HCT116 (cell line): Measurements from ENCODE around the gene EGF. TPM values are rescaled to one million over a fixed set of nuclear protein-coding genes. Genes with fewer than 3 reads are reported as not detected.

Experiments used
- ATAC-seq: fragments of 200-7000 bp; cut with Tn5 transposase; 2 replicates; pipeline ENCODE4 v1.9.1; 2020; ENCODE audit warnings: mild to moderate bottlenecking, moderate library complexity
- BruUV-seq: library from RNA; stranded (reverse); fragments of 400-500 nt; replicated peaks from 2 replicates; lab custom pipeline; 2021; lab: Mats Ljungman, UMichigan
- CTCF ChIA-PET: fragments of 300-600 bp; sonication (Branson Sonifier 250); formaldehyde crosslinking; loops from one replicate; lab custom pipeline; 2021; ENCODE audit warnings: antibody characterized with exemption; lab: Charles Lee
- POLR2A ChIA-PET: fragments of 300-600, 350-600 bp; sonication (Branson Sonifier 250); formaldehyde crosslinking; loops from one replicate; lab custom pipeline; 2021; ENCODE audit warnings: antibody characterized with exemption; lab: Charles Lee
- RAD21 ChIA-PET, 2 experiments: fragments of 300-600 bp; sonication (Branson Sonifier 250); formaldehyde crosslinking; loops; one replicate each; lab custom pipeline; 2023; ENCODE audit warnings: low total read pairs in 2 of 2; ENCODE audit not compliant: uncharacterized antibody in 2 of 2, unreplicated experiment in 2 of 2, low non-redundant PET in 1 of 2; lab: Charles Lee
- DNase-seq: peaks from one replicate; pipeline ENCODE4 v3.0.0-alpha.2; 2010; ENCODE audit warnings: low read depth, low spot score
- H2AFZ ChIP-seq: fragments of 200-600 bp; shearing (Covaris generic), sonication (generic); 2 replicates; pipeline ENCODE4 v1.6.1; 2017; ENCODE audit warnings: low read depth, mixed run types, mixed read lengths, antibody characterized with exemption, low read length; ENCODE audit not compliant: poor library complexity, severe bottlenecking
- H3K27ac ChIP-seq: 2 replicates; pipeline ENCODE4 v1.5.1; 2012; ENCODE audit warnings: low read depth, low read length
- H3K27me3 ChIP-seq: fragments of 200-600 bp; sonication (generic); 2 replicates; pipeline ENCODE4 v1.6.1; 2016; ENCODE audit warnings: mixed run types, low read length, mixed read lengths; ENCODE audit not compliant: insufficient read depth
- H3K36me3 ChIP-seq, 2 experiments: fragments of 200-500 bp in 1 of 2; fragments of 200-600 bp in 1 of 2; sonication (Bioruptor generic) in 1 of 2; sonication (generic) in 1 of 2; 2 replicates each; pipeline versions ENCODE4 v1.5.1 to v1.6.1; 2014 to 2016; ENCODE audit warnings: low read length in 2 of 2, inconsistent platforms in 1 of 2, mixed read lengths in 1 of 2, mixed run types in 1 of 2; ENCODE audit not compliant: insufficient read depth in 2 of 2, control insufficient read depth in 1 of 2
- H3K4me1 ChIP-seq, 2 experiments: fragments of 200-600 bp in 1 of 2; sonication (generic) in 1 of 2; 2 replicates each; pipeline versions ENCODE4 v1.5.1 to v1.6.1; 2012 to 2017; ENCODE audit warnings: low read length in 2 of 2, inconsistent platforms in 1 of 2, mild to moderate bottlenecking in 1 of 2, mixed read lengths in 1 of 2, mixed run types in 1 of 2, moderate library complexity in 1 of 2; ENCODE audit not compliant: insufficient read depth in 2 of 2, control insufficient read depth in 1 of 2
- H3K4me2 ChIP-seq: fragments of 200-600 bp; sonication (generic); 2 replicates; pipeline ENCODE4 v1.6.1; 2017; ENCODE audit warnings: mixed run types, low read length, mixed read lengths
- H3K4me3 ChIP-seq, 2 experiments: fragments of 200-600 bp in 1 of 2; sonication (generic) in 1 of 2; replicated peaks in 1 of 2; 2 replicates each; pipeline ENCODE4 v1.5.1; 2011 to 2016; ENCODE audit warnings: low read length in 2 of 2, control low read depth in 1 of 2, low read depth in 1 of 2, mild to moderate bottlenecking in 1 of 2, mixed read lengths in 1 of 2, mixed run types in 1 of 2
- H3K79me2 ChIP-seq: fragments of 200-600 bp; sonication (generic); 2 replicates; pipeline ENCODE4 v1.6.1; 2017; ENCODE audit warnings: mild to moderate bottlenecking, mixed run types, low read length, moderate library complexity, mixed read lengths; ENCODE audit not compliant: insufficient read depth
- H3K9ac ChIP-seq: fragments of 200-600 bp; sonication (generic); 2 replicates; pipeline ENCODE4 v1.6.1; 2016; ENCODE audit warnings: low read length, mixed read lengths
- H3K9me2 ChIP-seq: fragments of 200-600 bp; sonication (generic), shearing (Covaris generic); 2 replicates; pipeline ENCODE4 v1.6.1; 2017; ENCODE audit warnings: mixed run types, mild to moderate bottlenecking, moderate library complexity; ENCODE audit not compliant: insufficient read depth
- H3K9me3 ChIP-seq, 2 experiments: fragments of 200-500 bp in 1 of 2; fragments of 200-600 bp in 1 of 2; sonication (Bioruptor generic) in 1 of 2; sonication (generic) in 1 of 2; 2 replicates each; pipeline ENCODE4 v1.6.1; 2014 to 2017; ENCODE audit warnings: low read length in 2 of 2, mixed read lengths in 2 of 2, inconsistent platforms in 1 of 2, low read depth in 1 of 2, mild to moderate bottlenecking in 1 of 2, mixed run types in 1 of 2, moderate library complexity in 1 of 2; ENCODE audit not compliant: control insufficient read depth in 1 of 2, insufficient read depth in 1 of 2
- H4K20me1 ChIP-seq: fragments of 200-600 bp; sonication (generic), shearing (Covaris generic); 2 replicates; pipeline ENCODE4 v1.6.1; 2017; ENCODE audit warnings: mixed run types, mild to moderate bottlenecking, moderate library complexity; ENCODE audit not compliant: insufficient read depth
- YY1 ChIP-seq: IDR thresholded peaks from 2 replicates; pipeline ENCODE4 v1.6.1; 2011; ENCODE audit warnings: low read length, low read depth, moderate library complexity, mild to moderate bottlenecking; ENCODE audit not compliant: insufficient replicate concordance; ENCODE audit errors: extremely low read depth
- ZBTB33 ChIP-seq: IDR thresholded peaks from 2 replicates; pipeline ENCODE4 v1.6.1; 2011; ENCODE audit warnings: mild to moderate bottlenecking, low read length, moderate library complexity; ENCODE audit not compliant: insufficient replicate concordance; ENCODE audit errors: extremely low read depth
- ZNF274 ChIP-seq: fragments of 200-500 bp; sonication (Bioruptor generic); IDR thresholded peaks from 2 replicates; pipeline ENCODE4 v1.6.1; 2014; ENCODE audit warnings: mild to moderate bottlenecking, low read depth, low read length, inconsistent platforms
- intact Hi-C: fragments of 100-400 bp; cut with micrococcal nuclease; formaldehyde crosslinking; loops from 2 replicates; pipeline ENCODE4 v1.10.0; 2022
- total RNA-seq: library from RNA; stranded (reverse); gene quantifications from one replicate; pipeline ENCODE4 v1.2.1, GENCODE V29; 2021; ENCODE audit not compliant: unreplicated experiment
- TF ChIP-seq, protein P1 (sequence below): IDR thresholded peaks from 2 replicates; pipeline ENCODE4 v1.6.1; 2012; ENCODE audit warnings: low read depth

The EGF gene
- total RNA-seq, 1 experiment from 2014 or later = 0.57 TPM

DNA sequence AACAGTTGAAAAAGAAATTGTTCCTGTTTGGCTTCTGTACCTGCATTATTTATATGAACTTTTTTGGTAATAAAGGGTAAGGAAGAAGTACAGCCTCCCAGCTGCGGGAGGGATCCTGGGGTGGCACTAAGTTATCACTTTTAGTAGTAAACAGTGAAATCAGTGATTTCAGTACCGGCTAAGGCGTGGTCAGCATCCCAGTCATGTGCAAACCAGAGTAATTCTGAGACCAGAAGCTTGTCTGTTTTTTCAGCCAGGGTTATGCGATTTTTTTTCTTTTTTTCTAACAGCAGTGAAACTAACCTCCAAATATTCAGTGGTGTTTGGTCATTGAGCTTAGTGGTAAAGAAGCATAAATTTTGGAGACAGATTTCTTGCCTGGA is 3.3 kb downstream of the EGF start:
- ChIA-PET POLR2A (no interaction called here), CTCF (no interaction called here), RAD21 (no interaction called here)
- no peaks in the 10 kb centered on the region for H3K27me3 ChIP-seq
- H3K79me2 ChIP-seq = no peaks in the 10 kb centered on the region
- no peak overlapping the region for H3K4me3 ChIP-seq
- ATAC-seq = no peak
- no peaks in the 10 kb centered on the region for H3K36me3 ChIP-seq
- peaks cover 4 to 8% of the 10 kb centered on the region in 2 experiments; a peak in 2 of 4 replicates for H3K4me1 ChIP-seq
- H4K20me1 ChIP-seq = no peaks in the 10 kb centered on the region
- H3K4me2 ChIP-seq = no peak overlapping the region
- intact Hi-C loops = no loop called here
- no peak overlapping the region for H3K9ac ChIP-seq
- H3K27ac ChIP-seq = no peak overlapping the region
- TF ChIP-seq ZNF274 = no peak
- TF ChIP-seq YY1 = no peak
- no peak for TF ChIP-seq ZBTB33
- TF ChIP-seq, protein P1, sequence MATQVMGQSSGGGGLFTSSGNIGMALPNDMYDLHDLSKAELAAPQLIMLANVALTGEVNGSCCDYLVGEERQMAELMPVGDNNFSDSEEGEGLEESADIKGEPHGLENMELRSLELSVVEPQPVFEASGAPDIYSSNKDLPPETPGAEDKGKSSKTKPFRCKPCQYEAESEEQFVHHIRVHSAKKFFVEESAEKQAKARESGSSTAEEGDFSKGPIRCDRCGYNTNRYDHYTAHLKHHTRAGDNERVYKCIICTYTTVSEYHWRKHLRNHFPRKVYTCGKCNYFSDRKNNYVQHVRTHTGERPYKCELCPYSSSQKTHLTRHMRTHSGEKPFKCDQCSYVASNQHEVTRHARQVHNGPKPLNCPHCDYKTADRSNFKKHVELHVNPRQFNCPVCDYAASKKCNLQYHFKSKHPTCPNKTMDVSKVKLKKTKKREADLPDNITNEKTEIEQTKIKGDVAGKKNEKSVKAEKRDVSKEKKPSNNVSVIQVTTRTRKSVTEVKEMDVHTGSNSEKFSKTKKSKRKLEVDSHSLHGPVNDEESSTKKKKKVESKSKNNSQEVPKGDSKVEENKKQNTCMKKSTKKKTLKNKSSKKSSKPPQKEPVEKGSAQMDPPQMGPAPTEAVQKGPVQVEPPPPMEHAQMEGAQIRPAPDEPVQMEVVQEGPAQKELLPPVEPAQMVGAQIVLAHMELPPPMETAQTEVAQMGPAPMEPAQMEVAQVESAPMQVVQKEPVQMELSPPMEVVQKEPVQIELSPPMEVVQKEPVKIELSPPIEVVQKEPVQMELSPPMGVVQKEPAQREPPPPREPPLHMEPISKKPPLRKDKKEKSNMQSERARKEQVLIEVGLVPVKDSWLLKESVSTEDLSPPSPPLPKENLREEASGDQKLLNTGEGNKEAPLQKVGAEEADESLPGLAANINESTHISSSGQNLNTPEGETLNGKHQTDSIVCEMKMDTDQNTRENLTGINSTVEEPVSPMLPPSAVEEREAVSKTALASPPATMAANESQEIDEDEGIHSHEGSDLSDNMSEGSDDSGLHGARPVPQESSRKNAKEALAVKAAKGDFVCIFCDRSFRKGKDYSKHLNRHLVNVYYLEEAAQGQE = no peak
- DNase-seq = no peak
- H3K9me2 ChIP-seq = no peaks in the 10 kb centered on the region
- no peak overlapping the region for H2AFZ ChIP-seq
- H3K9me3 ChIP-seq = no peaks in the 10 kb centered on the region
- no TSS peak for BruUV-seq
